Measurements from ENCODE around the gene ETV6. TPM values are rescaled to one million over a fixed set of nuclear protein-coding genes. Genes with fewer than 3 reads are reported as not detected.

Gene ETV6
- total RNA-seq, 1 donor from 2014 or later: 16.9 TPM

DNA sequence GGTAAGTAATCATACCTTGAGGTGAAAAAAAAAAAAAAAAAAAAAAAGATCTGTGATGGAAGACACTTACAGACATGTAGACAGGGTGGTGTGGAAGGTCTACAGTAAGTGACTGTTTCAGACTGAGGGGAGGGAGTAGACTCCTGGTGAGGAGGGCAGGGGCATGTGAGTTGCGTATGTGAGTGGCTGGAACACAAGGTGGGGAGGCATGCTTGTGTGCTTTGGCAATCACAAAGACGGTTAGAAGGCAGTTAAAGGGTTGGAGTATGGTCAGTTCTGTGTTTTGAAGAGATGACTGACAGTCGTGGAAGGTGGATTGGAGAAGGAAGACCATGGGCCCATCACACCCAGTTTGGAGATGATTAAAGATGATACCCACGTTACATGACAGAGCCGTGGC, 65.2 kb downstream of the ETV6 start:
- H3K36me3 ChIP-seq: no peaks in the 10 kb centered on the region
- H3K27me3 ChIP-seq (ENCODE audit: low read depth): no peaks in the 10 kb centered on the region
- no peak for DNase-seq
- H3K4me3 ChIP-seq: no peak overlapping the region
- TF ChIP-seq, protein P1, sequence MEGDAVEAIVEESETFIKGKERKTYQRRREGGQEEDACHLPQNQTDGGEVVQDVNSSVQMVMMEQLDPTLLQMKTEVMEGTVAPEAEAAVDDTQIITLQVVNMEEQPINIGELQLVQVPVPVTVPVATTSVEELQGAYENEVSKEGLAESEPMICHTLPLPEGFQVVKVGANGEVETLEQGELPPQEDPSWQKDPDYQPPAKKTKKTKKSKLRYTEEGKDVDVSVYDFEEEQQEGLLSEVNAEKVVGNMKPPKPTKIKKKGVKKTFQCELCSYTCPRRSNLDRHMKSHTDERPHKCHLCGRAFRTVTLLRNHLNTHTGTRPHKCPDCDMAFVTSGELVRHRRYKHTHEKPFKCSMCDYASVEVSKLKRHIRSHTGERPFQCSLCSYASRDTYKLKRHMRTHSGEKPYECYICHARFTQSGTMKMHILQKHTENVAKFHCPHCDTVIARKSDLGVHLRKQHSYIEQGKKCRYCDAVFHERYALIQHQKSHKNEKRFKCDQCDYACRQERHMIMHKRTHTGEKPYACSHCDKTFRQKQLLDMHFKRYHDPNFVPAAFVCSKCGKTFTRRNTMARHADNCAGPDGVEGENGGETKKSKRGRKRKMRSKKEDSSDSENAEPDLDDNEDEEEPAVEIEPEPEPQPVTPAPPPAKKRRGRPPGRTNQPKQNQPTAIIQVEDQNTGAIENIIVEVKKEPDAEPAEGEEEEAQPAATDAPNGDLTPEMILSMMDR (IDR thresholded peaks at IDR 0.05; ENCODE audit: borderline replicate concordance): no peak
- no peak overlapping the region for H3K27ac ChIP-seq (replicated peaks)
- no peaks in the 10 kb centered on the region for H3K9me3 ChIP-seq (replicated peaks)
- peaks cover 83% of the 10 kb centered on the region for H3K4me1 ChIP-seq
- intact Hi-C loops (cut with micrococcal nuclease): no loop called here

GRCh38 chr12:11715621-11716020, 66.1 kb downstream of the ETV6 start:
- no peaks in the 10 kb centered on the region for H3K36me3 ChIP-seq
- no peak for DNase-seq
- no peak overlapping the region for H3K27ac ChIP-seq (replicated peaks)
- H3K4me1 ChIP-seq: peaks cover 82% of the 10 kb centered on the region
- H3K4me3 ChIP-seq: no peak overlapping the region
- H3K9me3 ChIP-seq (replicated peaks): no peaks in the 10 kb centered on the region
- intact Hi-C loops (cut with micrococcal nuclease): no loop called here
- TF ChIP-seq, protein P1 (IDR thresholded peaks at IDR 0.05; ENCODE audit: borderline replicate concordance): no peak
- no peaks in the 10 kb centered on the region for H3K27me3 ChIP-seq (ENCODE audit: low read depth)

DNA sequence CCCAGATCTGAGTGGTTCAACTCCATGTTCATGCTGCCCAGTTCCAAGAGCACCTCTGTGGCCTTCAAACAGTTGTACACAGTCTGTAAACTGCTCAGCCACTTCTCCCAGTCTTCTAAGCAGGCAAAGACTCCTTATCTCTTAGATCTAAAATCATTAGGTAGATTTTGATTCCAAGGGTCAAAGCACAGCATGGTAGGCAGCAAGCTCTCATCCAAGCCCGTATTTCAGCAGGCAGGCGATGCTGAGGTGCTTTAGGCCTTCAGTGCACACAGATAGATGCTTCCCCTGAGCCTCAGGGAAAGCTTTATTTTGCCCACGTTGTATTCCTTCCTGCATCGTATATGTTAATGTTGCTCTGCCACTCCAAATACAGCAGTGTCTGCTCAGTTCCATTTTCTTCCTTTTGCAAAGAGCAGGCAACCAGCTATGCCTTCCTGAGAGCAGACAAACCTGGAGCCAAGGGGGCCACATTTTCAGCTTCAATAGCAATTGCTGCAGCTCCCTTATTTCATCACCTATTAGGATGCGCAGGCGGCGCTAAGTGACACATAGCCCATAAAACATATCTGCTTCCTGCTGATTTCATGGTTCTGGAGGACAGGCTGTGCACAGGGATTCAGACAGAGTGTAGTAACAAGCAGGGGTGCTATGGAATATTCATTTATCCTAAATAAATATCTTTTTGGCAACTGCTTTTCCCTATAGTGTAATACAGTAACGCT, 67.5 kb downstream of the ETV6 start:
- TF ChIP-seq, protein P1 (IDR thresholded peaks at IDR 0.05; ENCODE audit: borderline replicate concordance): no peak
- Histone ChIP-seq H3K27ac (replicated peaks) (no peak overlapping the region), H3K27me3 (ENCODE audit: low read depth) (no peaks in the 10 kb centered on the region), H3K4me3 (no peak overlapping the region), H3K9me3 (replicated peaks) (no peaks in the 10 kb centered on the region), H3K4me1 (peaks cover 71% of the 10 kb centered on the region), H3K36me3 (no peaks in the 10 kb centered on the region)
- intact Hi-C loops (cut with micrococcal nuclease): no loop called here
- no peak for DNase-seq

DNA sequence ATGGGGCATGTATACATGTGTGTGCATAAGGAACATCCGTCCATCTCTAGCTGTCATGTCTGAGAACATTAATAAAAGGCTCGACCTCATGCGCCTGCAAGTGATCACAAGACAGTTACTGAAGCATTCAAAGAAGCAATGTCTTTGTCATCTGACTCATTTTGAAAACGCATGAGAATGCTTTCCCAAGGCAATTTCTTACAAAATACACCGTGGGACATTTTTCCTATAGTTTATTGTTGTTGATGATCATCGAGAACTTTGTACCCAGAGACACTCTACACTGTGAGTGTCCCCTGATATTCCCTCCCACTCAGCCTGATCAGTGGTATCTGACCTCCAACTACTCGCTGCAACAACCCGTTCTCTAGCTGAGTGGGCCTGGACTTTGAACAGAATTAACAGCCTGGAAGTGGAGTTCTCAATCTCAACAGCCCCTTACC, 68.1 kb downstream of the ETV6 start:
- intact Hi-C loops (cut with micrococcal nuclease): no loop called here

DNA sequence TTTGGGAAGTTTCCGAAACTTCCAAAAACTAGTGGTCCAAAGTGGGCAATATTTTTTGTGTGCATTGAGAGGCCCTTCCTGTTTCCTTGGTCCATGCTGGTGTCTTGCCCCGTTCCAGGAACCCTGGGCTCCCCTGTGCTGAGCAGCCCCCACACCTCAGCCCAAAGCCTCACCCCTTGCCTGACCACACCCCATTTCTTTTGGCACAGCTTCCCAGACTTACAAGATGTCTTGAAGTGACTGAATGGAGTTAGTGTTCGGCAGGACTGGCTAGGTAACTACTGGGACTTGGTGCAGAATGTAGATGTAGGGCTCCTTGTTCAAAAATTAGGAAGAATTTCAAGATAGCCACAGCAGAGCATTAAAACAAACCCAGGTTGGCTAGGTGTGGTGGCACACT, 68.6 kb downstream of the ETV6 start:
- intact Hi-C loops (cut with micrococcal nuclease): no loop called here

More for the DNA sequence above, 68.1 kb downstream of the ETV6 start:
- H3K9me3 ChIP-seq (replicated peaks): no peaks in the 10 kb centered on the region
- peaks cover 77% of the 10 kb centered on the region for H3K4me1 ChIP-seq
- H3K27me3 ChIP-seq (ENCODE audit: low read depth): no peaks in the 10 kb centered on the region
- no peak overlapping the region for H3K27ac ChIP-seq (replicated peaks)
- DNase-seq: no peak
- no peaks in the 10 kb centered on the region for H3K36me3 ChIP-seq
- TF ChIP-seq, protein P1 (IDR thresholded peaks at IDR 0.05; ENCODE audit: borderline replicate concordance): no peak
- no peak overlapping the region for H3K4me3 ChIP-seq

More for the DNA sequence above, 68.6 kb downstream of the ETV6 start:
- Histone ChIP-seq H3K4me1 (peaks cover 74% of the 10 kb centered on the region), H3K27ac (replicated peaks) (no peak overlapping the region), H3K4me3 (no peak overlapping the region), H3K36me3 (no peaks in the 10 kb centered on the region), H3K9me3 (replicated peaks) (no peaks in the 10 kb centered on the region), H3K27me3 (ENCODE audit: low read depth) (no peaks in the 10 kb centered on the region)
- TF ChIP-seq, protein P1 (IDR thresholded peaks at IDR 0.05; ENCODE audit: borderline replicate concordance): no peak
- DNase-seq: no peak

Data from left ventricle myocardium inferior (tissue), 1 donor.